SK-N-MC (cell line): ENCODE measurements around the gene KBTBD13.
"Not testable (repeated sequence)": the region's sequence is repeated elsewhere in the genome, so short reads cannot be mapped to it uniquely, and the experiment has no call there.

Source experiments
- DNase-seq: peaks from one replicate; pipeline ENCODE4 v3.0.0-alpha.2; 2011; ENCODE audit warnings: low read depth, low spot score
- H3K27ac ChIP-seq: fragments of 200-600 bp; sonication (generic); 2 replicates; pipeline ENCODE4 v1.5.1; 2016; ENCODE audit warnings: mixed run types
- H3K36me3 ChIP-seq: fragments of 200-600 bp; sonication (generic); 2 replicates; pipeline ENCODE4 v1.6.1; 2017; ENCODE audit warnings: antibody characterized with exemption, low read length, mixed read lengths; ENCODE audit not compliant: insufficient read depth
- H3K4me3 ChIP-seq: fragments of 200-600 bp; sonication (generic); 2 replicates; pipeline ENCODE4 v1.5.1; 2016
- H3K9ac ChIP-seq: fragments of 200-600 bp; sonication (generic); 2 replicates; pipeline ENCODE4 v1.8.0; 2017; ENCODE audit warnings: mixed run types, mixed read lengths; ENCODE audit not compliant: insufficient read length
- H3K9me3 ChIP-seq: fragments of 200-600 bp; sonication (generic); 2 replicates; pipeline ENCODE4 v1.6.1; 2017; ENCODE audit warnings: low read depth, mild to moderate bottlenecking, antibody characterized with exemption, low read length, moderate library complexity, mixed read lengths
- EZH2 ChIP-seq: fragments of 200-600 bp; sonication (generic); IDR thresholded peaks from one replicate; pipeline ENCODE4 v1.6.1; 2017; ENCODE audit warnings: antibody characterized with exemption
- FOXP2 ChIP-seq: optimal IDR thresholded peaks from 2 replicates; pipeline ENCODE3; 2011; ENCODE audit warnings: mild to moderate bottlenecking, moderate library complexity; ENCODE audit not compliant: insufficient read depth; ENCODE audit errors: extremely low read length, control extremely low read depth
- POLR2AphosphoS5 ChIP-seq: IDR thresholded peaks from 2 replicates; pipeline ENCODE4 v1.6.1; 2012; ENCODE audit warnings: mild to moderate bottlenecking, low read depth, low read length, borderline replicate concordance

KBTBD13 gene

GRCh38 chr15:65095011-65095746 is 18.6 kb downstream of the KBTBD13 start:
- Histone ChIP-seq H3K9me3 (no peaks in the 10 kb centered on the region), H3K4me3 (no peak overlapping the region), H3K9ac (no peak overlapping the region), H3K27ac (no peak overlapping the region), H3K36me3 (peaks cover 8% of the 10 kb centered on the region; the same call in 1 of the 2 replicates)
- DNase-seq = no peak
- no peak for TF ChIP-seq POLR2AphosphoS5
- TF ChIP-seq EZH2 = no peak
- TF ChIP-seq FOXP2 = no peak

DNA sequence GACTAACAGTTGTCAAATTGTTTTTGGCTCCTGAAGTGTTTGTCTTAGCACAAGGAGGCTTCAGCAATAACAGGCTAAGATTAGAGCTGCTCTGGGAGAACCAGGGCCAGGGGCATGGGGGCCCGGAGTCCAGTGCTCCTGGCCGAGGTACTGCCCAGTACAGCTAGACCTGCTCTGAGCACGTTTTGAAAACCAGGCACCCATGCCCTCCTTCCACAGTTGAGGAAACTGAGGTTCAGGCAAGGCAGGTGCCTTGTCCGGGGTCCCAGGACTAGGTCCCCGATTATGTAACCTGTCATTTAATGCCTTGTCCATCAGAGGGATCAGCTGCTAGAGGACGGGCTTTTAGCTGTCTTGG is 19.2 kb downstream of the KBTBD13 start:
- H3K9ac ChIP-seq = no peak overlapping the region
- peaks cover 8% of the 10 kb centered on the region; the same call in 1 of the 2 replicates for H3K36me3 ChIP-seq
- TF ChIP-seq FOXP2 = no peak
- TF ChIP-seq POLR2AphosphoS5 = no peak
- no peak for TF ChIP-seq EZH2
- H3K4me3 ChIP-seq = no peak overlapping the region
- H3K27ac ChIP-seq = no peak overlapping the region
- H3K9me3 ChIP-seq = no peaks in the 10 kb centered on the region
- DNase-seq = no peak

- no peaks in the 10 kb centered on the region for H3K9me3 ChIP-seq
- H3K4me3 ChIP-seq = no peak overlapping the region
- H3K27ac ChIP-seq = no peak overlapping the region
- H3K36me3 ChIP-seq = peaks cover 8% of the 10 kb centered on the region; the same call in 1 of the 2 replicates
- no peak for DNase-seq
- H3K9ac ChIP-seq = no peak overlapping the region
- TF ChIP-seq EZH2 (no peak), FOXP2 (no peak), POLR2AphosphoS5 (no peak)
Measured at GRCh38 chr15:65096481-65097385, 20.2 kb downstream of the KBTBD13 start.

DNA sequence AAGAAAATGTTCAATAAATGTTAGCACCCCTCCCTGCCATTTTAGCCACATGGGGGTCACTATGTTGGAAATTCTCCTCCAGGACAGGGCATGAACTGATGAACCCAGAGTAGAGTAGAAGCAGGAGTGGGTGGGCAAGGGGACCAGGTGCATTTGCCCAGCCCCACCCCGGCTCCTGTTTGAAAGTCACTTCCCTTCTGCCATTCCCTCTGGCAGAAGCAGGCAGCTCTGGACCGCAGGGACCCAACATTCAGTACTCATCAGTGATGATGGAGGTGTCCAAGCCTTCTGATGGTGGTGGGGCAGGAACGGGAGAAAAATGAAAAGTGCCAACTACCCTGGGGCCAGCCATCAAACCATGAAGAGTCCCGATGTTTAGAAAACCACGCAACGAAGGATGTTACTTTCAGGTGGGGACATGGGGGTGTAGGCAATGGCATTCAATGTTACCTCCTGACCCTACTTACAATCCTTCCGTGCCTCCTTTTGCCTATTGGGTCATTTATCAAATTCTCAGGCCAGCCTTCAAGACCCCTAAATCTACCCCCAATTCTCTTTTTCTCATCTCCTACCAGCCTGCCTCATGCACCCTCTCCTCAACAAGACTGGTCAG is 21.2 kb downstream of the KBTBD13 start:
- H3K9ac ChIP-seq = no peak overlapping the region
- no peak overlapping the region for H3K4me3 ChIP-seq
- peaks cover 8% of the 10 kb centered on the region; the same call in 1 of the 2 replicates for H3K36me3 ChIP-seq
- TF ChIP-seq POLR2AphosphoS5 (no peak), FOXP2 (no peak), EZH2 (no peak)
- no peaks in the 10 kb centered on the region for H3K9me3 ChIP-seq
- H3K27ac ChIP-seq = no peak overlapping the region
- DNase-seq = no peak

- H3K4me3 ChIP-seq = no peak overlapping the region
- H3K9ac ChIP-seq = no peak overlapping the region
- TF ChIP-seq FOXP2 (no peak), POLR2AphosphoS5 (no peak), EZH2 (no peak)
- peaks cover 8% of the 10 kb centered on the region; the same call in 1 of the 2 replicates for H3K36me3 ChIP-seq
- no peak for DNase-seq
- H3K27ac ChIP-seq = no peak overlapping the region
- H3K9me3 ChIP-seq = no peaks in the 10 kb centered on the region
Measured at GRCh38 chr15:65099336-65099735, 22.8 kb downstream of the KBTBD13 start.

DNA sequence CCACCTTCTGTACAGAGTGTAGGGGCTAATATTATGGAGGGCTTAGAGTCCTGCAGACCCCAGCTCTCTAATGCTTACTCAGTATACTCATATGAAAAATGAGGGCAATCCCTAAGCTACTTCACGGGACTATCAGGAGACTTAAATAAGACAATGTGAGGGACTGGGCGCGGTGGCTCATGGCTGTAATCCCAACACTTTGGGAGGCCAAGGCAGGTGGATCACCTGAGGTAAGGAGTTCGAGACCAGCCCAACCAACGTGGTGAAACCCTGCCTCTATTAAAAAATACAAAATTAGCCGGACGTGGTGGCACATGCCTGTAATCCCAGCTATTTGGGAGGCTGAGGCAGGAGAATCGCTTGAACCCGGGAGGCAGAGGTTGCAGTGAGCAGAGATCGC is 23.3 kb downstream of the KBTBD13 start:
- not testable (repeated sequence) for H3K27ac ChIP-seq, H3K36me3 ChIP-seq, H3K4me3 ChIP-seq, H3K9ac ChIP-seq, DNase-seq, H3K9me3 ChIP-seq

- TF ChIP-seq POLR2AphosphoS5 = no peak
- TF ChIP-seq EZH2 = no peak
- TF ChIP-seq FOXP2 = no peak
- Histone ChIP-seq H3K4me3 (no peak overlapping the region), H3K27ac (no peak overlapping the region), H3K9ac (no peak overlapping the region), H3K9me3 (no peaks in the 10 kb centered on the region), H3K36me3 (peaks cover 9% of the 10 kb centered on the region; the same call in 1 of the 2 replicates)
- DNase-seq = no peak
Measured at GRCh38 chr15:65100442-65100841, 23.9 kb downstream of the KBTBD13 start.

GRCh38 chr15:65101411-65101890 is 24.9 kb downstream of the KBTBD13 start:
- no peaks in the 10 kb centered on the region for H3K9me3 ChIP-seq
- DNase-seq = peak; percentile 18
- H3K4me3 ChIP-seq = no peak overlapping the region
- H3K36me3 ChIP-seq = peaks cover 10% of the 10 kb centered on the region; the same call in 1 of the 2 replicates
- H3K27ac ChIP-seq = no peak overlapping the region
- TF ChIP-seq EZH2 (no peak), POLR2AphosphoS5 (no peak), FOXP2 (no peak)
- no peak overlapping the region for H3K9ac ChIP-seq
